ENCODE measurements around the gene SPIB.

DNA sequence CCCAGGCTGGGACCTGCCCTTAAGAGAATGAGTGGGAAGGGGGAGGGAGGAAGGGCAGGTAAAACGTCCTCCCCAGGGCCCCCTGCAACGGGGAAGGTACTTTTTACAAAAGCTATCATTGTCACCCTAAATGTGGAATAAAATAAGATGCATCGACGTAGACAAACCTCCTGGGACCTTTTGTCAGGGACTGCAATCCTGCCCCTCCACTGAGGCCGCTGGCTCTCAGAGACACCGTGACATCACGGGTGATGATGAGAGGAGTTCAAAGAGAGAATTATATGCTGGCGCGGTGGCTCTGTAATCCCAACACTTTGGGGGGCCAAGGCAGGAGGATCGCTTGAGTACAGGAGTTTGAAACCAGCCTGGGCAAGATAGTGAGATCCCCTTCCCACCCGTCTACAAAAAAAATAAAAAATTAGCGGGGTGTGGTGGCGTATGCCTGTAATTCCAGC, 12.2 kb downstream of the SPIB start:
- TF ChIP-seq, protein P1, sequence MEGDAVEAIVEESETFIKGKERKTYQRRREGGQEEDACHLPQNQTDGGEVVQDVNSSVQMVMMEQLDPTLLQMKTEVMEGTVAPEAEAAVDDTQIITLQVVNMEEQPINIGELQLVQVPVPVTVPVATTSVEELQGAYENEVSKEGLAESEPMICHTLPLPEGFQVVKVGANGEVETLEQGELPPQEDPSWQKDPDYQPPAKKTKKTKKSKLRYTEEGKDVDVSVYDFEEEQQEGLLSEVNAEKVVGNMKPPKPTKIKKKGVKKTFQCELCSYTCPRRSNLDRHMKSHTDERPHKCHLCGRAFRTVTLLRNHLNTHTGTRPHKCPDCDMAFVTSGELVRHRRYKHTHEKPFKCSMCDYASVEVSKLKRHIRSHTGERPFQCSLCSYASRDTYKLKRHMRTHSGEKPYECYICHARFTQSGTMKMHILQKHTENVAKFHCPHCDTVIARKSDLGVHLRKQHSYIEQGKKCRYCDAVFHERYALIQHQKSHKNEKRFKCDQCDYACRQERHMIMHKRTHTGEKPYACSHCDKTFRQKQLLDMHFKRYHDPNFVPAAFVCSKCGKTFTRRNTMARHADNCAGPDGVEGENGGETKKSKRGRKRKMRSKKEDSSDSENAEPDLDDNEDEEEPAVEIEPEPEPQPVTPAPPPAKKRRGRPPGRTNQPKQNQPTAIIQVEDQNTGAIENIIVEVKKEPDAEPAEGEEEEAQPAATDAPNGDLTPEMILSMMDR (IDR thresholded peaks at IDR 0.05), result no peak
- TF ChIP-seq POLR2A (IDR thresholded peaks at IDR 0.05), result no peak
- no peak for TF ChIP-seq POLR2AphosphoS5 (IDR thresholded peaks at IDR 0.05)
